ENCODE data around the gene SPAAR.
A peak's percentile ranks its signal among the peaks of the same experiment; 100 is the strongest.

Gene SPAAR

DNA sequence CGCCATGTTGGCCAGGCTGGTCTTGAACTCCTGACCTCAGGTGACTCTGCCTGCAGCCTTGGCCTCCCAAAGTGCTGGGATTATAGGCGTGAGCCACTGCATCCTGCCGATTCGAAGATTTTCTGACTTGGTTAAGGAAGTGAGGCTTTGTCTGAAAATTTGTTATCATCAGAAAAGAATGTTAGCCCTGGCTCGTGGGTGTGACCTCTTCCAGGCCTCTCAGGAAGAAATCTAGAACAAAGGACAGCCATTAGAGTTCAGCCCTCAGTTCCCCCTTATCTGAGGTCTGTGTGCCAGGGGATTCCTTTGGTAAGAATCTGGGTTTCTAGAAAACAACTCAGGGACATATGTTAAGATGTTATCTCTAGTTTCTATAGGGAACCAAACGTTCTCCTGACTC is 42.4 kb downstream of the SPAAR start:
- no peak for DNase-seq

DNA sequence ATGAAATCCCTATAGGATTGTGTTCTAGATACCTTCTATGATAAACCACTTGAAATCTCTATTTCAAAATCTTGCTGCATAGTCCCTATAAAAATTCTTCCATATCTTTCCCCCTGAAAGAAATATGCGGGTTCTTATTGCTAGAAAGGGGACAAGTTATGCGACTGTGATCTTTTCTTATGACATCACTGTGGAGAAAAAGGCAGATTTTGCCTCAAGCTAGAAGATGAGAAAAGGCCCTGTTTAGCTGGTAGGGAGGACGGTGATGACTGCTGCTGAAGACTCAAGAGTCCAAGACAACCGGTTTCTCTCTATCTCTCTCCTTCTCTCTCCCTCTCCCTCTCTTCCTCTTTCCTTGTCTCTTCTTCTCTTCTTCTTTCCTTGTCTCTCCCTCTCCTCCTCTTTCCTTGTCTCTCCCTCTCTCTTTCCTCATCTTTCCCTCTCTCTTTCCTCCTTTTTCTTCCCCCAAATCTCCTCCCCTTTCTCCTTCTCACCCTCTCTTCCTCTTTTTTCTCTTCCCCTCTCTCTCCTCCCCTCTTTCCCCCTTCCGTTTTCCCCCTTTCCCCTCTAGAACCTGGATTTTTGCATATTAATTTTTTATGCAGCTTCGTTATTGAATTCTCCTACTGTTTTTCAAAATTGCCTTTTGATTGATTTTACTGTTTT is 43.4 kb downstream of the SPAAR start:
- DNase-seq, result no peak

DNA sequence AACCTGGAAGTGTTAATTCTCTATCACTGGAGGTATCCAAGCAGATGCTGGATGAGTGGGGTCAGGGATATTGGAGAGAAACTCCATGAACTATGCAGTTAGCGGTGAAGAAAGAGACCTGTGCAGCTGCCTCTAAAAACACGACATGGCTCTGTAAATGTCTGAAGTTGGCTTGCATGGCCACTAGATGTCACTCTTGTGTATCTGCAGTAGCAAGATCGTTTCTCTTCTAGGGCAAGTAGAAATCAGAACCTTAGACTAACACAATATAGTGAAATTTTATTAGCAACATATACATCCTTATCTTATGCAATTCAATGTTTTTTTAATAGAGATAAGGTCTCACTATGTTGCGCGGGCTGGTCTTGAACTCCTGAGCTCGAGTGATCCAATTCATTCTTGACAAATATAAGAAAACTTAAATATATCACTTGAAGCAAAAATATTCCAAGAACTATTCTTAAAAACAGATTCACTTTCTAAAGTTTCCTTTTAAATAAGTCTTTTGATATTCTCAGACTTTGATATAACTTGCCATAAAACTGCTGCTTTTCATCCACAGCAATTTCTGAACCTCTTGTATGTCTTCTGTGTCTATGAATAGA is 45.8 kb downstream of the SPAAR start:
- peak; percentile 65 for DNase-seq

DNA sequence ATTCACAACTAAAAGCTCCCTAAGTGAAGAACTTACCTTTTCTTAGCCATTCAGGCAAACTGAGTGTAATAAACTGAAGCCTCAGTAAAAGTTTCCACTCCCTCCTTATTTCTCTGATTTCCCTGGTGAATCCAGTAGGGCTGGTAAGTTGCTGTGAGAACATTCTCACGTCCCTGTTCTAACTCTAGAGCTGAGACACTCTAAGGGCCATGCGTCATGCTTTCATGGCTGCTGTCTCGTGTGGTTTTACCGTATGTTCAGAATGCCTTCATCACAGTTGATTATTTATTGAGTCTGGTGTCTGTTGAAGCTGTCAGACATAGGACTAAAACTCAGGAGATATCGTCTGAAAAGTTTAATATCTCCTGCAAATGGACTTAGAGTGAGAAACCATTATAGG is 47.4 kb downstream of the SPAAR start:
- no peak for DNase-seq

DNA sequence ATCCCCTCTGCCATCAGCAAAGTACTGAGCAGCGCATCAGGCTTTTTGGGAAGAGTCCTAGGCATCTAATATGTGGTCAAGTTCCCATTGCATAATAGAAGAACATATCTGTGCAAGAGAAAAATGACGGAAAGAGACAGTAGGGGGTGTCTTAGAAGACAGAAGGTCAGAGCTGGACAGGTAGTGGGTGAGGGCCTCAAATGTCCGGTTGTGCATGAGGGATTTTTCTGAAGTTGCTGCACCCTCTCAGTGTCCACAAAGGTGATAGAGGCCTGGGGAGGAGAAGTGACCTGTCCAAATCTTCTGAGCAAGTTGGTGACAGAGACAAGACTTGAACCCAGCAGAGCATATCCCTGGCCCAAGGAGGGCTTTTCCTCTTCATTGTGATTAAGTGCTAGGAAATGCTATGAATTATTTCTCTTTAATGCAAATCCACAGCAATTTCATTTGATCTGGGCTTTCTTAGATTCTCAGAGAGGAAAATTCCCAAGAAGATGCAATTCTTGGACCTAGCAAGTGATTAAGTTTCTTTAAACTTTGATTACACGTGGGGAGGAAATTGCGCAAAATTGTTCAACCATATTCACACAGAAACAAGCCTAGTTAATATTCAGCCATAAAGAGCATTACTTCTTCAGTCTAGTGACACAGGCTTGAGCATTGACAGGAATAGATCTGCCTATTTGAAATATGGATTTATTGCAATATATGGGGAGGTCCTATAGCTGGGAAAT is 49.0 kb downstream of the SPAAR start, which contains the start of gene OR2S2:
OR2S2 (minus strand) TSS at position 51 of the 734 bp plus-strand sequence. CDS start 56 bp downstream, outside the sequence.
- no peak for DNase-seq

DNA sequence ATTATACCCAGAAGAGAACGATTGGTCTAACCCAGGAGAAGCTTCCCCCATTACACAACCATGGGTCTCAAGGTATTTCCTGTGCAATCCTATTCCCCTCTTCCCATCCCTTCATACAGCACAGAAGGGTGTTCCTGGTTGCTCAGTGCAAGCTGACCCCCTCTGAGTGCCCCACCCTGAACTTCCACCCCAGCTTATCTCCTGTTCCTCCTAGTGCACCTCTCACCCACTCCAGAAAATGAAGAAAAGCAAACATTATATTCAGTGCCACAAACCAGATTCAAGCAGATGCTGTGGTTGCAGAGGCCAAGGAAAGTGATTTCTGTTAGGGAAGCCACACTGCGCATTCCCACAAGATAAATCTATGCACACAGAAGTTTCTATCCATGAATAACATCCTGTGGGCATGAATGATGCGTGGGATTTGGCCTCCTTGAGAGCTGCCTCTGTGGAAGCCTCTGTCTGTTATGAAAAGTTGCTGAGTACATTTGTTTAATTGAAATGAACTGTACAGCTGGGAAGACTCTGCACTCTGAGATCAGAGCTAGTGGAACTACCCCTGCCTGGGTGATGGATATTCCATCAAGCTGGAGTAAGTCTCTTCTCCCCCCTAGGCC is 50.9 kb downstream of the SPAAR start:
- DNase-seq, result no peak

Measured in NCI-H2029 treated with DMSO at 0.1 percent for 48 hours (cell line).